ENCODE measurements around the gene SIMC1.

SIMC1 gene

GRCh38 chr5:176365351-176366231 is 127.4 kb downstream of the SIMC1 start, which contains the start of gene ARL10:
TSS of gene ARL10 (plus strand) at chr5:176365487. CDS start at chr5:176365564, 77 bp downstream.
- FAIRE-seq = no peak

- no peak for FAIRE-seq
Observed at GRCh38 chr5:176366232-176366894, 128.1 kb downstream of the SIMC1 start.

- no peak for FAIRE-seq
Observed at GRCh38 chr5:176368726-176369125, 130.5 kb downstream of the SIMC1 start.

GRCh38 chr5:176369934-176370711 is 131.9 kb downstream of the SIMC1 start:
- no peak for FAIRE-seq

GRCh38 chr5:176371621-176372539 is 133.7 kb downstream of the SIMC1 start:
- FAIRE-seq = no peak

- FAIRE-seq = no peak
Observed at GRCh38 chr5:176373100-176373818, 135.0 kb downstream of the SIMC1 start.

- no peak for FAIRE-seq
Observed at GRCh38 chr5:176379881-176380280, 141.7 kb downstream of the SIMC1 start.

- FAIRE-seq = no peak
Observed at GRCh38 chr5:176381423-176381822, 143.2 kb downstream of the SIMC1 start.

- FAIRE-seq = no peak
Observed at GRCh38 chr5:176381979-176382378, 143.8 kb downstream of the SIMC1 start.

GRCh38 chr5:176382721-176383120 is 144.5 kb downstream of the SIMC1 start:
- FAIRE-seq = no peak

- no peak for FAIRE-seq
Observed at GRCh38 chr5:176383248-176383905, 145.2 kb downstream of the SIMC1 start.

- FAIRE-seq = no peak
Observed at GRCh38 chr5:176383961-176384360, 145.7 kb downstream of the SIMC1 start.

- FAIRE-seq = no peak
Observed at GRCh38 chr5:176384366-176384930, 146.2 kb downstream of the SIMC1 start.

- FAIRE-seq = no peak
Observed at GRCh38 chr5:176384991-176385390, 146.8 kb downstream of the SIMC1 start.

- no peak for FAIRE-seq
Observed at GRCh38 chr5:176386491-176386890, 148.3 kb downstream of the SIMC1 start.

- no peak for FAIRE-seq
Observed at GRCh38 chr5:176387384-176387925, 149.2 kb downstream of the SIMC1 start.

- FAIRE-seq = no peak
Observed at GRCh38 chr5:176388003-176388443, 149.8 kb downstream of the SIMC1 start.

- FAIRE-seq = no peak
Observed at GRCh38 chr5:176388444-176389134, 150.4 kb downstream of the SIMC1 start, which contains the start of the genes HIGD2A and NOP16. TSS of gene HIGD2A (plus strand) at chr5:176388751. CDS start at chr5:176388820, 69 bp downstream. TSS of gene NOP16 (minus strand) at chr5:176388598. CDS start at chr5:176388539, 59 bp downstream.

Measured in colon (tissue), 2 donors.